OCI-LY1 (cell line): ENCODE measurements around the gene SLC6A9.
A peak's percentile ranks its signal among the peaks of the same experiment; 100 is the strongest.

Experiments used
- H2AFZ ChIP-seq: fragments of 200-600 bp; sonication (generic), shearing (Covaris generic); 2 replicates; pipeline ENCODE4 v1.6.0; 2014; ENCODE audit warnings: antibody characterized with exemption, mild to moderate bottlenecking, low read length
- H3F3A ChIP-seq: fragments of 200-600 bp; sonication (generic), shearing (Covaris generic); 2 replicates; pipeline ENCODE4 v1.6.0; 2014; ENCODE audit warnings: mild to moderate bottlenecking, antibody characterized with exemption, low read length, moderate library complexity; ENCODE audit not compliant: insufficient read depth
- H3K27ac ChIP-seq: fragments of 200-600 bp; sonication (generic); 2 replicates; pipeline ENCODE4 v1.5.1; 2014; ENCODE audit warnings: low read length, mixed run types, mild to moderate bottlenecking, low read depth; ENCODE audit not compliant: poor library complexity, severe bottlenecking
- H3K27me3 ChIP-seq: fragments of 200-600 bp; sonication (generic); 2 replicates; pipeline ENCODE4 v1.6.0; 2014; ENCODE audit warnings: antibody characterized with exemption, mild to moderate bottlenecking, low read length, moderate library complexity; ENCODE audit not compliant: insufficient read depth
- H3K36me3 ChIP-seq: fragments of 200-600 bp; sonication (generic); 2 replicates; pipeline ENCODE4 v1.6.1; 2014; ENCODE audit warnings: mild to moderate bottlenecking, antibody characterized with exemption, low read length, moderate library complexity, mixed read lengths; ENCODE audit not compliant: insufficient read depth
- H3K4me1 ChIP-seq: fragments of 200-600 bp; sonication (generic); 2 replicates; pipeline ENCODE4 v1.5.1; 2014; ENCODE audit warnings: mild to moderate bottlenecking, low read length, moderate library complexity; ENCODE audit not compliant: insufficient read depth, severe bottlenecking
- H3K4me2 ChIP-seq: fragments of 200-600 bp; sonication (generic), shearing (Covaris generic); 2 replicates; pipeline ENCODE4 v1.6.1; 2014; ENCODE audit warnings: low read length
- H3K4me3 ChIP-seq: fragments of 200-600 bp; sonication (generic); 2 replicates; pipeline ENCODE4 v1.5.1; 2014; ENCODE audit warnings: low read length, low read depth, mild to moderate bottlenecking, mixed read lengths; ENCODE audit not compliant: poor library complexity, severe bottlenecking
- H3K79me2 ChIP-seq: fragments of 200-600 bp; shearing (Covaris generic); 2 replicates; pipeline ENCODE4 v1.6.1; 2016; ENCODE audit warnings: mixed run types, low read length, mixed read lengths; ENCODE audit not compliant: insufficient read depth
- H3K9ac ChIP-seq: fragments of 200-600 bp; sonication (generic), shearing (Covaris generic); 2 replicates; pipeline ENCODE4 v1.6.1; 2014; ENCODE audit warnings: mild to moderate bottlenecking, low read length, mixed read lengths
- H3K9me2 ChIP-seq: fragments of 200-600 bp; sonication (generic), shearing (Covaris generic); 2 replicates; pipeline ENCODE4 v1.6.1; 2014; ENCODE audit warnings: low read depth, mild to moderate bottlenecking, low read length, mixed read lengths
- H3K9me3 ChIP-seq: fragments of 200-600 bp; shearing (Covaris generic); 2 replicates; pipeline ENCODE4 v1.6.1; 2014; ENCODE audit warnings: low read length, mixed read lengths
- H4K20me1 ChIP-seq: fragments of 200-600 bp; sonication (generic), shearing (Covaris generic); 2 replicates; pipeline ENCODE4 v1.6.0; 2016; ENCODE audit warnings: mild to moderate bottlenecking, low read length; ENCODE audit not compliant: insufficient read depth
- CTCF ChIP-seq: fragments of 200-600 bp; sonication (generic), shearing (Covaris generic); IDR thresholded peaks from 2 replicates; pipeline ENCODE4 v1.5.1; 2017; ENCODE audit warnings: mild to moderate bottlenecking, antibody characterized with exemption, low read length, moderate library complexity, mixed read lengths
- EZH2 ChIP-seq: fragments of 200-600 bp; sonication (generic), shearing (Covaris generic); IDR thresholded peaks from 2 replicates; pipeline ENCODE4 v1.8.0; 2017; ENCODE audit warnings: borderline replicate concordance, mixed run types, mild to moderate bottlenecking, antibody characterized with exemption, low read length, moderate library complexity, mixed read lengths

SLC6A9 gene

GRCh38 chr1:43980255-43981134 is 50.8 kb downstream of the SLC6A9 start:
- H3K4me1 ChIP-seq = peaks cover 32% of the 10 kb centered on the region
- peaks cover 4% of the 10 kb centered on the region; the same call in 1 of the 2 replicates for H3F3A ChIP-seq
- H3K4me2 ChIP-seq = peak overlapping the region; percentile 52; the same call in 1 of the 2 replicates
- peaks cover 31% of the 10 kb centered on the region for H3K36me3 ChIP-seq
- H3K27me3 ChIP-seq = 0 out of 2 replicates have a peak, but pooled peaks cover 8% of the 10 kb centered on the region
- no peak overlapping the region; the same call in 1 of the 2 replicates for H3K9ac ChIP-seq
- no peaks in the 10 kb centered on the region for H4K20me1 ChIP-seq
- H3K79me2 ChIP-seq = no peaks in the 10 kb centered on the region
- H3K4me3 ChIP-seq = peak overlapping the region; percentile 56
- no peak for TF ChIP-seq EZH2
- TF ChIP-seq CTCF = no peak
- H2AFZ ChIP-seq = no peak overlapping the region
- no peaks in the 10 kb centered on the region for H3K9me2 ChIP-seq
- H3K9me3 ChIP-seq = no peaks in the 10 kb centered on the region
- no peak overlapping the region for H3K27ac ChIP-seq

- Histone ChIP-seq H3K79me2 (no peaks in the 10 kb centered on the region), H3K4me2 (peak overlapping the region; percentile 52), H3K27ac (no peak overlapping the region), H3K4me3 (peak overlapping the region; percentile 56), H3K9me2 (no peaks in the 10 kb centered on the region), H3K9ac (peak overlapping the region; percentile 37; the same call in 1 of the 2 replicates), H3K36me3 (peaks cover 31% of the 10 kb centered on the region), H4K20me1 (no peaks in the 10 kb centered on the region), H3K4me1 (peaks cover 32% of the 10 kb centered on the region), H2AFZ (no peak overlapping the region), H3K27me3 (0 out of 2 replicates have a peak, but pooled peaks cover 8% of the 10 kb centered on the region), H3F3A (peaks cover 4% of the 10 kb centered on the region; the same call in 1 of the 2 replicates), H3K9me3 (no peaks in the 10 kb centered on the region)
- TF ChIP-seq CTCF = no peak
- TF ChIP-seq EZH2 = no peak
Measured at GRCh38 chr1:43979528-43980254, 51.6 kb downstream of the SLC6A9 start.

- Histone ChIP-seq H2AFZ (no peak overlapping the region), H3K9me3 (no peaks in the 10 kb centered on the region), H4K20me1 (no peaks in the 10 kb centered on the region), H3K4me1 (peaks cover 35% of the 10 kb centered on the region), H3K4me2 (peak overlapping the region; percentile 52), H3K4me3 (peak overlapping the region; percentile 56), H3K36me3 (peaks cover 31% of the 10 kb centered on the region), H3K27ac (no peak overlapping the region), H3K27me3 (0 out of 2 replicates have a peak, but pooled peaks cover 8% of the 10 kb centered on the region), H3K79me2 (no peaks in the 10 kb centered on the region), H3K9me2 (no peaks in the 10 kb centered on the region), H3F3A (peaks cover 4% of the 10 kb centered on the region; the same call in 1 of the 2 replicates), H3K9ac (peak overlapping the region; percentile 37; the same call in 1 of the 2 replicates)
- no peak for TF ChIP-seq EZH2
- TF ChIP-seq CTCF = no peak
Measured at GRCh38 chr1:43979261-43979527, 52.1 kb downstream of the SLC6A9 start.
